ENCODE results near the gene GAA. TPM values are rescaled to one million over a fixed set of nuclear protein-coding genes. Genes with fewer than 3 reads are reported as not detected.
A peak's percentile ranks its signal among the peaks of the same experiment; 100 is the strongest.

The GAA gene
- total RNA-seq, 1 donor from 2014 or later: 91.6 TPM

DNA sequence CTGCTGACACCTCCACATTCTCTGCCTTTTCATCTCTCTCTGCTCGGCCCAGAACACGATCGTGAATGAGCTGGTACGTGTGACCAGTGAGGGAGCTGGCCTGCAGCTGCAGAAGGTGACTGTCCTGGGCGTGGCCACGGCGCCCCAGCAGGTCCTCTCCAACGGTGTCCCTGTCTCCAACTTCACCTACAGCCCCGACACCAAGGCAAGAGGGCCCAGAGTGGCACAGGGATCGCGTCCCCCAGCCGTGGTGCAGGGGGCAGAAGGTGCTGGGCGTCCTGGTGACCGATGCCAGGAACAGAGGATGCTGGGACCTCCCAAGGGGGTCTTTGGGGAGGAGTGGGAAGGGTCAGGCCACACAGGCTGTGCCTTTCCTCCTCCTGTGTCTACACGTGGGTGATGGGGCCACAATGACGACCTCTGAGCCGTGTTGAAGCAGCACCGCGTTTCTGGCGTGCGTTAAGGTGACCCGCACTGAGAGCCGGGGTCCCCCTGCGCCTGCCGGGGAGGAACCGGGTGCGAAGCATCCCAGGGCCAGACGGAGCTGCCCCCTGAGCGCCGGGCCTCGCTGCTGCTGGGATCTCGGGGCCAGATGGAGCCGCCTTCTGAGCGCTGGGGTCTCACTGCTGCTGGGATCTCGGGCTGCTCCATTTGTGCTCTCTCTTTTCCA, 17.4 kb downstream of the GAA start:
- Histone ChIP-seq H3K4me1 (no peaks in the 10 kb centered on the region), H3K9me3 (no peaks in the 10 kb centered on the region), H3K36me3 (peaks cover 0 to 7% of the 10 kb centered on the region in 2 donors), H3K4me3 (no peak overlapping the region), H3K27ac (no peak overlapping the region), H3K27me3 (no peaks in the 10 kb centered on the region)
- TF ChIP-seq, protein P1, sequence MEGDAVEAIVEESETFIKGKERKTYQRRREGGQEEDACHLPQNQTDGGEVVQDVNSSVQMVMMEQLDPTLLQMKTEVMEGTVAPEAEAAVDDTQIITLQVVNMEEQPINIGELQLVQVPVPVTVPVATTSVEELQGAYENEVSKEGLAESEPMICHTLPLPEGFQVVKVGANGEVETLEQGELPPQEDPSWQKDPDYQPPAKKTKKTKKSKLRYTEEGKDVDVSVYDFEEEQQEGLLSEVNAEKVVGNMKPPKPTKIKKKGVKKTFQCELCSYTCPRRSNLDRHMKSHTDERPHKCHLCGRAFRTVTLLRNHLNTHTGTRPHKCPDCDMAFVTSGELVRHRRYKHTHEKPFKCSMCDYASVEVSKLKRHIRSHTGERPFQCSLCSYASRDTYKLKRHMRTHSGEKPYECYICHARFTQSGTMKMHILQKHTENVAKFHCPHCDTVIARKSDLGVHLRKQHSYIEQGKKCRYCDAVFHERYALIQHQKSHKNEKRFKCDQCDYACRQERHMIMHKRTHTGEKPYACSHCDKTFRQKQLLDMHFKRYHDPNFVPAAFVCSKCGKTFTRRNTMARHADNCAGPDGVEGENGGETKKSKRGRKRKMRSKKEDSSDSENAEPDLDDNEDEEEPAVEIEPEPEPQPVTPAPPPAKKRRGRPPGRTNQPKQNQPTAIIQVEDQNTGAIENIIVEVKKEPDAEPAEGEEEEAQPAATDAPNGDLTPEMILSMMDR (IDR thresholded peaks at IDR 0.05): no peak
- intact Hi-C loops (cut with DNase I): no loop called here
- DNase-seq (ENCODE audit: low spot score in 2 of 2): peak in 1 of 2 donors; percentile 34

DNA sequence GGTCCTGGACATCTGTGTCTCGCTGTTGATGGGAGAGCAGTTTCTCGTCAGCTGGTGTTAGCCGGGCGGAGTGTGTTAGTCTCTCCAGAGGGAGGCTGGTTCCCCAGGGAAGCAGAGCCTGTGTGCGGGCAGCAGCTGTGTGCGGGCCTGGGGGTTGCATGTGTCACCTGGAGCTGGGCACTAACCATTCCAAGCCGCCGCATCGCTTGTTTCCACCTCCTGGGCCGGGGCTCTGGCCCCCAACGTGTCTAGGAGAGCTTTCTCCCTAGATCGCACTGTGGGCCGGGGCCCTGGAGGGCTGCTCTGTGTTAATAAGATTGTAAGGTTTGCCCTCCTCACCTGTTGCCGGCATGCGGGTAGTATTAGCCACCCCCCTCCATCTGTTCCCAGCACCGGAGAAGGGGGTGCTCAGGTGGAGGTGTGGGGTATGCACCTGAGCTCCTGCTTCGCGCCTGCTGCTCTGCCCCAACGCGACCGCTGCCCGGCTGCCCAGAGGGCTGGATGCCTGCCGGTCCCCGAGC, 17.9 kb downstream of the GAA start:
- Histone ChIP-seq H3K27me3 (no peaks in the 10 kb centered on the region), H3K9me3 (no peaks in the 10 kb centered on the region), H3K36me3 (peaks cover 0 to 7% of the 10 kb centered on the region in 2 donors), H3K4me1 (no peaks in the 10 kb centered on the region), H3K4me3 (no peak overlapping the region), H3K27ac (no peak overlapping the region)
- TF ChIP-seq, protein P1 (IDR thresholded peaks at IDR 0.05): no peak
- intact Hi-C loops (cut with DNase I): no loop called here
- DNase-seq (ENCODE audit: low spot score in 2 of 2): no peak

DNA sequence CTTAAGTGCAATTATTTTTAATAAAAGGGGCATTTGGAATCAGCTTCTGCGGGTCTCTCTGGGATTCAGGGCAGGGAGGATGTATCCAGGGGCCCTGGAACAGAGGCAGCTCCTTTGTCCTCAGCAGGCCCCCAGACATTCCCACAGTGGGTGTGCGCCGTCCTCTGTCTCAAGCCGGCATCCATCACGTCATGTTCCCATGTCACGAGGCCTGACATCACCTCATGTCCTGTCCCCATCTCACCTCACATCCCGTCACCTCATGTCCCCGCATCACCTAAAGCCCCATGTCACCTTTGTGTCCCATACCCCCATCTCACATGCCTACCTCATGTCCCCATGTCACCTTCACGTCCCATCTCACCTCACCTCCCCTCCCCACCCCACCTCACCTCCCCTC, 18.5 kb downstream of the GAA start:
- TF ChIP-seq, protein P1 (IDR thresholded peaks at IDR 0.05): no peak
- no peak for DNase-seq (ENCODE audit: low spot score in 2 of 2)
- H3K4me1 ChIP-seq: no peaks in the 10 kb centered on the region
- no peaks in the 10 kb centered on the region for H3K27me3 ChIP-seq
- H3K9me3 ChIP-seq: no peaks in the 10 kb centered on the region
- peaks cover 0 to 7% of the 10 kb centered on the region in 2 donors for H3K36me3 ChIP-seq
- H3K27ac ChIP-seq: no peak overlapping the region
- intact Hi-C loops (cut with DNase I): no loop called here
- H3K4me3 ChIP-seq: no peak overlapping the region

DNA sequence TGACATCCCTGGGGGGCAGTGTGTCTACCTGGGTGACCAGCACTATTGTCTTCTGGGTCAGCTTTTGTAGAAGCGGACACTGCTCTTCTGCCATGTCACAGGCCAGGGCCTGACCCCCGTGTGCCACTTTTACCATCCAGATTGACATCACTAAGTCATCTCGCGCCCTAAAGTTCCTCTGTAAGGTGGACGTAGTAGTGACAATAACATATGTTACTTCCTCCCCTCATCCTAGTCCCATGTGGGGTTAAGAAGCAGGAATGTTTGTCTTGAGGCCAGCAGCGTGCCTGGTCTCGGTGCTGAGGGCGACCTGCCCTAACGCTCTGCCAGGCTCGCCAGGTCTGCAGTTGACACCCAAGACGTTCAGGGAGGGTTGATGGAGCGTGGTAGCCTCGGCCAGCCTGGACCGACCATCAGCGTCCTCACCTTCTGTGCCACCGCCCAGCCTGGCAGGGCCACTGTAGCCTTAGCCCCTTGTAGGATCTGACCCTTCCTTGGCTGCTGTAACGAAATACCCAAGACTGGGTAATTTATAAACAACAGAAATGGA, 20.7 kb downstream of the GAA start:
- DNase-seq (ENCODE audit: low spot score in 2 of 2): no peak
- H3K36me3 ChIP-seq: peaks cover 0 to 7% of the 10 kb centered on the region in 2 donors
- intact Hi-C loops (cut with DNase I): no loop called here
- H3K9me3 ChIP-seq: no peaks in the 10 kb centered on the region
- no peaks in the 10 kb centered on the region for H3K4me1 ChIP-seq
- no peak overlapping the region for H3K27ac ChIP-seq
- no peak overlapping the region for H3K4me3 ChIP-seq
- H3K27me3 ChIP-seq: no peaks in the 10 kb centered on the region
- TF ChIP-seq, protein P1 (IDR thresholded peaks at IDR 0.05): no peak

DNA sequence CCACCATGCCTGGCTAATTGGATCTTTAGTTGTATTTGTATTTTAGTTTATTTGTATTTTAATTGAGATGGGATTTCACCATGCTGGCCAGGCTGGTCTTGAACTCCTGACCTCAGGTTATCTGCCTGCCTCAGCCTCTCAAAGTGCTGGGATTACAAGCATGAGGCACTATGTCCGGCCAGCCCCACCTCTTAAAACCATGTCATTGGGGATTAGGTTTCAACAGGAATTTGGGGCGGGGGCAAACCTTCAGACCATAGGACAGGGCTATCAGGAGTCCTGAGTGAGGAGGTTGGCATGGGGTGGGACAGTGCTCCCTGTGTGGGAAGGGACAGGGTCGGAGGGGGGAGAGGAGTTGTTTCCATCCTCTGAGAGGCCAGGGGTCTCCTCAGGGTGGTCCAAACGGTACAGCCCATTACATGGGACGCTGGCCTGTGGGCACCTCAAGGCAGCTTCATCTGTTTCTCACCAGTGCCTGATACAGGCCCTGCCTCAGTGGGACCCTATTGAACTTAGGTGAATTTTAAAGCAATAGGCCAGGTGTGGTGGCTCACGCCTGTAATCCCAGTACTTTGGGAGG, 21.6 kb downstream of the GAA start:
- no peak overlapping the region for H3K27ac ChIP-seq
- no peaks in the 10 kb centered on the region for H3K9me3 ChIP-seq
- no peaks in the 10 kb centered on the region for H3K27me3 ChIP-seq
- peaks cover 0 to 7% of the 10 kb centered on the region in 2 donors for H3K36me3 ChIP-seq
- TF ChIP-seq, protein P1 (IDR thresholded peaks at IDR 0.05): no peak
- DNase-seq (ENCODE audit: low spot score in 2 of 2): no peak
- H3K4me1 ChIP-seq: no peaks in the 10 kb centered on the region
- no peak overlapping the region for H3K4me3 ChIP-seq
- intact Hi-C loops (cut with DNase I): no loop called here
